MM.1S (cell line): Measurements from ENCODE around the gene RAP2B.

Experiments used
- DNase-seq: peaks from one replicate; pipeline ENCODE4 v3.0.0-alpha.2; 2015
- H2AFZ ChIP-seq: fragments of 300-600 bp; sonication (generic); 2 replicates; pipeline ENCODE4 v1.6.0; 2016; ENCODE audit warnings: antibody characterized with exemption, low read length
- H3F3A ChIP-seq: fragments of 300-600 bp; sonication (generic); 2 replicates; pipeline ENCODE4 v1.6.1; 2016; ENCODE audit warnings: mild to moderate bottlenecking, antibody characterized with exemption, low read length, moderate library complexity, mixed read lengths; ENCODE audit not compliant: insufficient read depth
- H3K27ac ChIP-seq: fragments of 300-600 bp; sonication (generic); 2 replicates; pipeline ENCODE4 v1.5.1; 2016; ENCODE audit warnings: mild to moderate bottlenecking, low read length
- H3K27me3 ChIP-seq: fragments of 300-600 bp; sonication (generic); replicated peaks from 2 replicates; pipeline ENCODE4 v1.6.0; 2016; ENCODE audit warnings: low read length; ENCODE audit not compliant: insufficient read depth
- H3K36me3 ChIP-seq: fragments of 300-600 bp; sonication (generic); replicated peaks from 2 replicates; pipeline ENCODE4 v1.6.1; 2016; ENCODE audit warnings: mild to moderate bottlenecking, low read length, mixed read lengths; ENCODE audit not compliant: insufficient read depth
- H3K4me1 ChIP-seq: fragments of 300-600 bp; sonication (generic); 2 replicates; pipeline ENCODE4 v1.6.1; 2016; ENCODE audit warnings: low read length, mixed read lengths
- H3K4me2 ChIP-seq: fragments of 300-600 bp; sonication (generic); 2 replicates; pipeline ENCODE4 v1.6.0; 2016; ENCODE audit warnings: low read depth, low read length
- H3K4me3 ChIP-seq: fragments of 300-600 bp; sonication (generic); 2 replicates; pipeline ENCODE4 v1.5.1; 2016; ENCODE audit warnings: low read length, mixed read lengths
- H3K79me2 ChIP-seq: fragments of 300-600 bp; sonication (generic); 2 replicates; pipeline ENCODE4 v1.6.1; 2016; ENCODE audit warnings: mixed run types, low read length, mixed read lengths
- H3K9ac ChIP-seq: fragments of 300-600 bp; sonication (generic); 2 replicates; pipeline ENCODE4 v1.6.1; 2016; ENCODE audit warnings: low read length, mixed read lengths
- H3K9me2 ChIP-seq: fragments of 300-600 bp; sonication (generic); replicated peaks from 2 replicates; pipeline ENCODE4 v1.6.1; 2016; ENCODE audit warnings: mild to moderate bottlenecking, low read length, mixed read lengths; ENCODE audit not compliant: insufficient read depth
- H3K9me3 ChIP-seq: fragments of 300-600 bp; sonication (generic); replicated peaks from 2 replicates; pipeline ENCODE4 v1.6.1; 2016; ENCODE audit warnings: mild to moderate bottlenecking, low read length, mixed read lengths; ENCODE audit not compliant: insufficient read depth
- H4K20me1 ChIP-seq: fragments of 300-600 bp; sonication (generic); 2 replicates; pipeline ENCODE4 v1.6.1; 2016; ENCODE audit warnings: mild to moderate bottlenecking, low read length, moderate library complexity, mixed read lengths; ENCODE audit not compliant: insufficient read depth
- CTCF ChIP-seq: fragments of 300-600 bp; sonication (generic); IDR thresholded peaks from 2 replicates; pipeline ENCODE4 v1.5.1; 2016; ENCODE audit warnings: antibody characterized with exemption, low read length, mixed read lengths
- EZH2 ChIP-seq: fragments of 300-600 bp; sonication (generic); optimal IDR thresholded peaks from 2 replicates; pipeline ENCODE3; 2017; ENCODE audit warnings: low read depth, mild to moderate bottlenecking, antibody characterized with exemption, low read length, mixed read lengths
- EZH2phosphoT487 ChIP-seq: fragments of 300-600 bp; sonication (generic); IDR thresholded peaks from 2 replicates; pipeline ENCODE4 v1.6.1; 2018; ENCODE audit warnings: antibody characterized with exemption, low read length

RAP2B gene

GRCh38 chr3:153171256-153171655 lies 9.2 kb downstream of the RAP2B start:
- H2AFZ ChIP-seq, result no peak overlapping the region
- H3K9ac ChIP-seq, result no peak overlapping the region
- H3K4me3 ChIP-seq, result no peak overlapping the region
- no peak overlapping the region for H3K27ac ChIP-seq
- H3K9me3 ChIP-seq, result no peaks in the 10 kb centered on the region
- no peak for DNase-seq
- TF ChIP-seq EZH2phosphoT487 (no peak), CTCF (no peak), EZH2 (no peak)
- H3K4me2 ChIP-seq, result no peak overlapping the region
- H3F3A ChIP-seq, result 0 out of 2 replicates have a peak, but pooled peaks cover 5% of the 10 kb centered on the region
- peaks cover 6% of the 10 kb centered on the region; the same call in 1 of the 2 replicates for H3K4me1 ChIP-seq
- H3K36me3 ChIP-seq, result no peaks in the 10 kb centered on the region
- H3K79me2 ChIP-seq, result peaks cover 19% of the 10 kb centered on the region
- no peaks in the 10 kb centered on the region for H3K9me2 ChIP-seq
- no peaks in the 10 kb centered on the region for H3K27me3 ChIP-seq
- H4K20me1 ChIP-seq, result peaks cover 6% of the 10 kb centered on the region; the same call in 1 of the 2 replicates

GRCh38 chr3:153171918-153172317 lies 9.9 kb downstream of the RAP2B start:
- Histone ChIP-seq H3K9me2 (no peaks in the 10 kb centered on the region), H3K27me3 (no peaks in the 10 kb centered on the region), H3K36me3 (no peaks in the 10 kb centered on the region), H2AFZ (no peak overlapping the region), H3K27ac (no peak overlapping the region), H3K4me1 (no peaks in the 10 kb centered on the region), H3K4me2 (no peak overlapping the region), H3K4me3 (no peak overlapping the region), H3K79me2 (peaks cover 13% of the 10 kb centered on the region), H4K20me1 (no peaks in the 10 kb centered on the region), H3K9me3 (no peaks in the 10 kb centered on the region), H3F3A (0 out of 2 replicates have a peak, but pooled peaks cover 5% of the 10 kb centered on the region), H3K9ac (no peak overlapping the region)
- no peak for DNase-seq
- TF ChIP-seq EZH2phosphoT487 (no peak), EZH2 (no peak), CTCF (no peak)

GRCh38 chr3:153172796-153173757 lies 11.1 kb downstream of the RAP2B start:
- no peak overlapping the region for H3K4me3 ChIP-seq
- H3K9me2 ChIP-seq, result no peaks in the 10 kb centered on the region
- no peak overlapping the region for H2AFZ ChIP-seq
- no peaks in the 10 kb centered on the region for H3K36me3 ChIP-seq
- no peaks in the 10 kb centered on the region for H3K4me1 ChIP-seq
- no peak for DNase-seq
- H3K4me2 ChIP-seq, result no peak overlapping the region
- no peak overlapping the region for H3K27ac ChIP-seq
- H3F3A ChIP-seq, result 0 out of 2 replicates have a peak, but pooled peaks cover 5% of the 10 kb centered on the region
- no peak overlapping the region for H3K9ac ChIP-seq
- no peaks in the 10 kb centered on the region for H3K27me3 ChIP-seq
- no peak for TF ChIP-seq EZH2phosphoT487
- no peak for TF ChIP-seq EZH2
- no peak for TF ChIP-seq CTCF
- no peaks in the 10 kb centered on the region for H3K9me3 ChIP-seq
- no peaks in the 10 kb centered on the region for H4K20me1 ChIP-seq
- H3K79me2 ChIP-seq, result 0 out of 2 replicates have a peak, but pooled peaks cover 5% of the 10 kb centered on the region
